ENCODE data around the gene OR51B2.
"Not testable (repeated sequence)": the region's sequence is repeated elsewhere in the genome, so short reads cannot be mapped to it uniquely, and the experiment has no call there.

OR51B2 gene

GRCh38 chr11:5324197-5324596, at the start of gene OR51B2:
TSS of gene OR51B2 (minus strand) at chr11:5324297. CDS start at chr11:5324297, 0 bp downstream.
- no peak within 1 kb of the TSS for H3K4me3 ChIP-seq (ENCODE audit: low read depth, low read length)

DNA sequence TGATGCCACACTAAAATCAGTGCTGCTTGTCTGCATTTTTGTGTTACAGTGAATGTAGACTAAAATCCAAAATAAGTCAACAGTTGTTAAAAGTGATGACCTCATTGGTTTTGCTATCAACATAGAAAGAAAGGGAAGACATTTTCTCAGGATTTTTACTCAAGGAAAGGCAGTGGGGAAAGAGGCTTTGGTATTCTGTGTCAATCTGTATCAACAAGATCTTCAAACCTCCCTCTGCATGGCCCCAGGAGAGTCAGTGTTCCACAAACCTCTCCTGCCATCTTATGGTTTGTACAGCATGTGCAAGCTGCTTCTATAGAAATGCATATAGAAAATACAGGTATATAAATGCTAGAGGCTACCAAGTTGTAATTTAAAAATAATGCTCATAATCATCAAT, 45.7 kb upstream of the OR51B2 start:
- no peak overlapping the region for H3K4me3 ChIP-seq (ENCODE audit: low read depth, low read length)

DNA sequence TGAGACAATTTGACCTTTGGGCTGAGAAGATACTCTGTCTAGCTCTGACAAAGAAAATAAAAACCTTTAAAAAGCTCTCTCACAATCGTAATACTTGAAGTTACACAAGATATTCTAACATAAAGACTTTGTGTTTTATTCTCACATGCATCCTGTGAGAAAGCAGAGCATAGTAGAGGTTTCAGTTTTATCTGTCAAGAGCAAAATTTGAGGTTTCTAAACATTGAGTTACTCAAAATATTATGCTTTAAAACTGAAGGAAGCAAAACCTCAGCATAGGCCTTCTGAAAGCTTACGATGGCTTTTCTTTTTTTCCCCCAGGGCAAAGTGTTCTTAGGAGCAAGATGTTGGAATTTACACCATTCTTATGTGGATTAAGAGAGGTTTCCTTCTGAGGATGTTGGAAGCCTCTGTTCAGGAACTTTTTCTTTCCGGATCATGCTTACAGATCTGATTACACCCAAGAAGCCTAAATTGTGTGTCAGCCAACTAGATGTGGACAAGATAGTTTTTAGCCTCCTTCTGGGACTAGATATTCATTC, 44.5 kb upstream of the OR51B2 start:
- H3K4me3 ChIP-seq (ENCODE audit: low read depth, low read length), result no peak overlapping the region

- H3K4me3 ChIP-seq (ENCODE audit: low read depth, low read length), result no peak overlapping the region
These were observed 43.5 kb upstream of the OR51B2 start for GRCh38 chr11:5367448-5368074.

- no peak overlapping the region for H3K4me3 ChIP-seq (ENCODE audit: low read depth, low read length)
These were observed 42.8 kb upstream of the OR51B2 start for GRCh38 chr11:5366856-5367255.

- H3K4me3 ChIP-seq (ENCODE audit: low read depth, low read length), result not testable (repeated sequence)
These were observed 42.3 kb upstream of the OR51B2 start for GRCh38 chr11:5366365-5366764.

- H3K4me3 ChIP-seq (ENCODE audit: low read depth, low read length), result no peak overlapping the region
These were observed 40.1 kb upstream of the OR51B2 start for GRCh38 chr11:5364214-5364613.

GRCh38 chr11:5363679-5364078, 39.6 kb upstream of the OR51B2 start:
- H3K4me3 ChIP-seq (ENCODE audit: low read depth, low read length), result no peak overlapping the region

DNA sequence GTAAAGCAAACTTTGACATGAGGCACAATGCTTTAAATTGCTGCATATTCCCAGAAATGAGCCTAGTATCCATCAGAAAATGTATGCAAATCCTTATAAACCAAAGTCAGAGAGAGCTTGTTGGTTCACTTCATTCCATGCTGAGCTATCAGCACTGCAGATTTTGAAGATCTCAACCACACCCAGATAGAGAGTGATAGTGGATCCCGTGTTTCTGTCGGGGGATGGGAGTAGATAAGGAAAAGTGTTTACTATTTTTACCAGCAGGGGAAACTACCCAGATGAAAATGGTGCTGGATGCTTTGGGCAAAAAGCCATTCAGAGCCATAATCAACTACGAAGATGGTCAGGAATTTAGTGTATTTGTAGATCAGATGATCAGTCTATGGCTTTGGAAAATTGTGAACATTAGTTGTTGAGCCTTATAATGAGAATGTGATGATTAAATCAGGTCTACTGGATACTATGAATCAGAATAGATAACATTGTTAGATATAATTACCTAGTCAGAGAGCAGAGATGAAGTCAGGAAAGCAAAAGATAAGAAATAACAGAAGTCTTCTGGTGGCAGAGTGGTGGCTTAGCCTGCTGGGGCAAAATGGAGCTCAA, 38.0 kb upstream of the OR51B2 start:
- H3K4me3 ChIP-seq (ENCODE audit: low read depth, low read length), result no peak overlapping the region

GRCh38 chr11:5356031-5356430, 31.9 kb upstream of the OR51B2 start:
- not testable (repeated sequence) for H3K4me3 ChIP-seq (ENCODE audit: low read depth, low read length)

DNA sequence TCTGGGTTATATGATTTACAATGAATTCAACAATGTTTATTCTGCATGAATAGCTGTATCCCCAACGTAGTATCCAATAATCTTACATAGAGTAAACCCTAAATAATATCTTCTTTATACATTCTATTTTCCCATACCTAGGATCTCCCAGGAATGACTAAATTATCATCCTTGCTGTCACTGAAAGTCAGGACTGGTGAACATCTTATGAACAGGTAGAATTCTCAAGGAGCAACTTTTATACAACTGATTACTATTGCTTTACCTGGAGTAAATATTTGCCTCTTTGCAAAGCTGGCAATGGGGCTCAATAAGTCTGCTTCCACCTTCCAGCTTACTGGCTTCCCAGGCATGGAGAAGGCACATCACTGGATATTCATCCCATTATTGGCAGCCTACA, 27.1 kb upstream of the OR51B2 start, which contains the start of gene OR51B6:
Gene OR51B6 (plus strand): TSS at position 301 of the 400 bp plus-strand sequence. CDS start 0 bp downstream, at position 301.
- no peak within 1 kb of the TSS for H3K4me3 ChIP-seq (ENCODE audit: low read depth, low read length)

DNA sequence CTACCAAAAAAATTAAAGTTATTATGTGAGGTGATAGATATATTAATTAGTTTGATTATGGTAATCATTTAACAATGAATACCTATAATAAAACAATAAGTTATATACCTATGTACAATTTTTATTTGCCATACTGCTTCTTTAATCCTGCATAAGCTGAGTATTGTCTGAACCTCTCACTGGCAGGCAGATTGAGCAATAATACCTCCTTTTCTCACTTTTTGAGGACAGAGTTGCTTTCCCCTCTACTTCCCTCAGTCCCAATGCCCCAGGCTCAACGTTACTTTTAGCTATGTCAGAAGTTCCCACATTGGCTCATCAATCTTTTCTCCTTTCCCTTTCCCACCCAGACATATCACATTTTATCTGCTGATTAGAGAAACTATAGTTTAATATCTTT, 25.5 kb upstream of the OR51B2 start:
- no peak overlapping the region for H3K4me3 ChIP-seq (ENCODE audit: low read depth, low read length)

DNA sequence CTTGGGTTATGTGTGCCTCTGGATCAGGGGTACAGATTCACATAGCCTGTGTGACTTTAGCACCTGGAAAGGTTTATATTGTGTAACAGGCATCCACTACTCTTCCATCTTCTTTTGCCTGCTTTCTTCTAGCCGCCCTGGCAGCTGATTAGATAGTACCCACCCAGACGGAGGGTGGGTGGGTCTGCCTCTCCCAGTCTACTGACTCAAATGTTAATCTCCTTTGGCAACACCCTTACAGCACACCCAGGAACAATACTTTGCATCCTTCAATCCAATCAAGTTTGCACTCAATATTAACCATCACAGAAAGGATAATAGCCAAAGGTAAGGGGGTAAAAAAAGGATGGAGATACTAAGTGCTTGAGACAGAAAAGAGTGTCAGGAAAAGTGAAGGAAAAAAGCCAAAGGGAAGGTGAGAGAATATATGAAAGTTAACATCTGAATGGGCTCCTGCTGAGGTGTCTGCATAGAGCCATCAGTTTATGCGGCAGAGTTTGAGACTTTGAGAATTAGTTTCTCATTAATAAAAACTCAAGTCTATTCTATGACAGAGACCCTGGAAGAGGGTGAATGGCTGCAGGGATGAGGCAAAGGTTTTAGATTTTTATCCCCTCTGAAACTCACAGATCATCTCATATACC, 24.6 kb upstream of the OR51B2 start:
- no peak overlapping the region for H3K4me3 ChIP-seq (ENCODE audit: low read depth, low read length)

- H3K4me3 ChIP-seq (ENCODE audit: low read depth, low read length), result no peak overlapping the region
These were observed 21.7 kb upstream of the OR51B2 start for GRCh38 chr11:5345831-5346230.

DNA sequence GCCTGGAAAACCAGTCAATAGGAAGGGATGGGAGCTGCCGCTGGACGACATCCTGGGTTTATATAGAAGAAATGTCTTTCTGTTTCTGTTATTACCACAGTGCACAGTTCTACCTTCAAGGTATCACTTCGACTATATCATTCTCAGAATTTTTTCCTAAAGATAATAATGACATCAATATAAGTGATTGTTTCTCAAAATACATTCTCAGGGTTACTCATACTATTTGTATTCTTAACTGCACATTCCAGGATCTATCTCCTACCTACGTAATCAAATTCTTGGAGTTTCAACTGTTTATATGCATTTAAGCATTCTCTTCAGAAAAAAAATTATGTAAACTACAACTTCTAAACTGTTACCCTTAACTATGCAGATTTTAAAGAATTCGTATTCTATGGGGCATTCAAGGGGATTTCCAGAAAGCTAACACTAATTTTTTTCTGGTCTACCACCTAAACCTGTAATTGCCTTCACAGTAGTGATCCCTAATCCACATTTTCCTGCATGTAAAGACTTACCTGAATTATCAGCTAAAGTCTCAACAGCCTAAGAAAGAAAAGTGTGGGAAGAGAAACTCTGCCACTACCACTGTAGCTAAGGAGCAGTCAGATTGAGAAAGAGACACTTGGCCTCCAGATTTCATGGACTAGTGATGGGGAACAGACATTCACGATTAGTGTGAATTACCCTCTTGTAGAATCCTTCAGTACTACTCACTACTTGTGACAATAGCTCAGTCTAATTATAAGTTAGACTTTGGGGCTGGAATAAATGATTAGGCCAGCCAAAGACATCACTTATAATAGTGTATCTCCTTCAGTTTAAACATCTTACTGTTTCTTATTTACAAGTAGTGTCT, 19.6 kb upstream of the OR51B2 start, which contains the start of gene OR51B5:
Gene OR51B5 (minus strand): TSS at position 51 of the 862 bp plus-strand sequence. CDS start 0 bp downstream, at position 51.
- H3K4me3 ChIP-seq (ENCODE audit: low read depth, low read length), result no peak within 1 kb of the TSS

DNA sequence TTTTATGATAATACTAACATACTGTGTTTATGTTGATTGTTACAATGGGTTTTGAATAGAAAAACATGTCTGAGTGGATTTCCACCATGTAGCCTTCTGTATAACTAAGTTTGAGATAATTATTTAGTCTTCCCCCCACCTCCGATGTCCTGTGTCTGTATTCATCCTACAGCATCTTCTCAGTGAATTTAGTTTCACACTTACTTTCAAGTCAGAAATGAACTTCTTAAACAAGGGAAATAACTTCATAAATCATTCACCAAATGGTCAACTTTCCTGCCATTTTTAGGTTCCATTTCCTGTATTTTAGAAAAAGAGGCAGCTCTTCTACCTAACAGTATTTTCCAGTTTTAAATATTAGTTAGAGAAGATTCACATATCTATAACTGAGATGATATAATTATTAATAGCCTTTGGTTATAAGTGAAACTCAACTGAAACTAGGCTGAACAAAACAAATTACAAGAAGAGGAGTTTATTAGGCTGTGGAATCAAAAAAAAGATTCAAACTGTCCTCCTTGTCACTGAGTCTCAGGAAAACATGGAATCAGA, 15.8 kb upstream of the OR51B2 start:
- H3K4me3 ChIP-seq (ENCODE audit: low read depth, low read length), result no peak overlapping the region

GRCh38 chr11:5337253-5337652, 13.2 kb upstream of the OR51B2 start:
- not testable (repeated sequence) for H3K4me3 ChIP-seq (ENCODE audit: low read depth, low read length)

GRCh38 chr11:5336331-5336730, 12.2 kb upstream of the OR51B2 start:
- H3K4me3 ChIP-seq (ENCODE audit: low read depth, low read length), result no peak overlapping the region

- H3K4me3 ChIP-seq (ENCODE audit: low read depth, low read length), result no peak overlapping the region
These were observed 11.1 kb upstream of the OR51B2 start for GRCh38 chr11:5335170-5335569.

GRCh38 chr11:5317292-5317691, 6.8 kb downstream of the OR51B2 start:
- no peak overlapping the region for H3K4me3 ChIP-seq (ENCODE audit: low read depth, low read length)

All from iPS-11a (cell line).